Activated CD4-positive, alpha-beta T cell treated with anti-CD3 and anti-CD28 coated beads for 36 hours (primary cell): ENCODE data around the gene CLBA1. TPM values are rescaled to one million over a fixed set of nuclear protein-coding genes. Genes with fewer than 3 reads are reported as not detected.

Source experiments
- ATAC-seq: fragments of 200-7000 bp; cut with Tn5 transposase; one replicate; pipeline ENCODE4 v1.10.0; 2021; ENCODE audit warnings: mild to moderate bottlenecking, moderate library complexity
- CTCF ChIA-PET: fragments of 350-600 bp; sonication (Branson Sonifier 250); formaldehyde crosslinking; loops from one replicate; lab custom pipeline; 2021; ENCODE audit warnings: antibody characterized with exemption; lab: Charles Lee
- POLR2A ChIA-PET: fragments of 350-600 bp; sonication (Branson Sonifier 250); formaldehyde crosslinking; loops from one replicate; lab custom pipeline; 2021; ENCODE audit warnings: antibody characterized with exemption, inconsistent platforms; lab: Charles Lee
- DNase-seq: peaks from one replicate; pipeline ENCODE4 v3.0.0-alpha.2; 2020
- H3K27ac Mint-ChIP-seq: one replicate; pipeline ENCODE4 v1.8.0; 2021; ENCODE audit warnings: mixed read lengths
- H3K27me3 Mint-ChIP-seq: one replicate; pipeline ENCODE4 v1.8.0; 2021; ENCODE audit warnings: mixed read lengths
- H3K36me3 Mint-ChIP-seq: one replicate; pipeline ENCODE4 v1.8.0; 2021; ENCODE audit warnings: low read depth, mixed read lengths
- H3K4me1 Mint-ChIP-seq: one replicate; pipeline ENCODE4 v1.8.0; 2021; ENCODE audit warnings: mixed read lengths
- H3K4me3 Mint-ChIP-seq: one replicate; pipeline ENCODE4 v1.8.0; 2021; ENCODE audit warnings: mild to moderate bottlenecking, moderate library complexity, mixed read lengths
- H3K9me3 Mint-ChIP-seq: one replicate; pipeline ENCODE4 v1.8.0; 2021; ENCODE audit warnings: low read depth, mixed read lengths
- intact Hi-C, 2 experiments: fragments of 100-400 bp; cut with DNase I in 1 of 2; cut with micrococcal nuclease in 1 of 2; formaldehyde crosslinking; loops; one replicate each; pipeline versions ENCODE4 v1.14.2 to v1.15.1; 2022 to 2024; cut with DNase I, micrococcal nuclease
- total RNA-seq, 2 experiments: library from RNA; stranded (reverse); gene quantifications; one replicate each; pipeline ENCODE4 v1.2.3, GENCODE V29; 2021

The CLBA1 gene
- total RNA-seq, 2 experiments from 2014 or later, result 1.1 to 1.9 TPM

GRCh38 chr14:105012171-105012985, 26.8 kb downstream of the CLBA1 start:
- ChIA-PET CTCF (interaction anchor here (0.7 kb wide), 1 partner anchor 937 kb away, joined by 3 read pairs; no protein-coding TSS in a partner anchor), POLR2A (no interaction called here)
- H3K27me3 Mint-ChIP-seq, result no peaks in the 10 kb centered on the region
- DNase-seq (no peak), ATAC-seq (no peak)
- no peak overlapping the region for H3K27ac Mint-ChIP-seq
- intact Hi-C loops, result no loop called here
- H3K4me3 Mint-ChIP-seq, result no peak overlapping the region
- peaks cover 34% of the 10 kb centered on the region for H3K4me1 Mint-ChIP-seq
- no peaks in the 10 kb centered on the region for H3K9me3 Mint-ChIP-seq
- H3K36me3 Mint-ChIP-seq, result peaks cover 46% of the 10 kb centered on the region

- Mint-ChIP-seq H3K4me3 (no peak overlapping the region), H3K27ac (peak overlapping the region; percentile 27), H3K36me3 (peaks cover 49% of the 10 kb centered on the region), H3K27me3 (no peaks in the 10 kb centered on the region), H3K4me1 (peaks cover 41% of the 10 kb centered on the region), H3K9me3 (no peaks in the 10 kb centered on the region)
- ChIA-PET CTCF (no interaction called here), POLR2A (interaction anchor here (1.2 kb wide), 1 partner anchor 13 kb away, joined by 7 read pairs; no protein-coding TSS in a partner anchor)
- no peak for DNase-seq
- ATAC-seq, result no peak
- intact Hi-C loops, result no loop called here
Observed at GRCh38 chr14:105013150-105013785, 27.7 kb downstream of the CLBA1 start.

GRCh38 chr14:105014032-105014431, 28.4 kb downstream of the CLBA1 start:
- ChIA-PET CTCF (interaction anchor here (1.1 kb wide), 1 partner anchor 10 kb away, joined by 4 read pairs; no protein-coding TSS in a partner anchor), POLR2A (interaction anchor here (0.6 to 1.2 kb wide), 2 partner anchors 12 to 29 kb away, joined by 4 to 7 read pairs; partner anchors contain the start of gene CLBA1)

GRCh38 chr14:105014631-105015030, 29.0 kb downstream of the CLBA1 start:
- ChIA-PET CTCF (interaction anchor here (1.1 kb wide), 1 partner anchor 11 kb away, joined by 4 read pairs; no protein-coding TSS in a partner anchor), POLR2A (interaction anchor here (0.6 kb wide), 1 partner anchor 29 kb away, joined by 4 read pairs; the partner anchor contains the start of gene CLBA1)
- H3K36me3 Mint-ChIP-seq, result peaks cover 58% of the 10 kb centered on the region
- H3K4me1 Mint-ChIP-seq, result peaks cover 54% of the 10 kb centered on the region
- DNase-seq (no peak), ATAC-seq (no peak)
- H3K27ac Mint-ChIP-seq, result no peak overlapping the region
- intact Hi-C loops, result no loop called here
- H3K9me3 Mint-ChIP-seq, result no peaks in the 10 kb centered on the region
- H3K4me3 Mint-ChIP-seq, result no peak overlapping the region
- no peaks in the 10 kb centered on the region for H3K27me3 Mint-ChIP-seq

More at GRCh38 chr14:105014032-105014431, 28.4 kb downstream of the CLBA1 start:
- Mint-ChIP-seq H3K4me1 (peaks cover 48% of the 10 kb centered on the region), H3K27me3 (no peaks in the 10 kb centered on the region), H3K36me3 (peaks cover 56% of the 10 kb centered on the region), H3K9me3 (no peaks in the 10 kb centered on the region), H3K27ac (no peak overlapping the region), H3K4me3 (no peak overlapping the region)
- DNase-seq (no peak), ATAC-seq (no peak)
- intact Hi-C loops, result no loop called here

- Mint-ChIP-seq H3K36me3 (peaks cover 60% of the 10 kb centered on the region), H3K27me3 (no peaks in the 10 kb centered on the region), H3K4me1 (peaks cover 56% of the 10 kb centered on the region), H3K4me3 (no peak overlapping the region), H3K9me3 (no peaks in the 10 kb centered on the region), H3K27ac (no peak overlapping the region)
- POLR2A ChIA-PET, result no interaction called here
- CTCF ChIA-PET, result no interaction called here
- ATAC-seq, result no peak
- DNase-seq, result no peak
- intact Hi-C loops, result no loop called here
Observed at GRCh38 chr14:105015242-105015641, 29.7 kb downstream of the CLBA1 start.

GRCh38 chr14:105015905-105016304, 30.3 kb downstream of the CLBA1 start:
- ChIA-PET CTCF (interaction anchor here (0.6 to 5.8 kb wide), 2 partner anchors 26 to 29 kb away, joined by 4 to 32 read pairs; no protein-coding TSS in a partner anchor), POLR2A (interaction anchor here (0.9 kb wide), 1 partner anchor 9 kb away, joined by 3 read pairs; no protein-coding TSS in a partner anchor)
- Mint-ChIP-seq H3K36me3 (peaks cover 56% of the 10 kb centered on the region), H3K27ac (peak overlapping the region; percentile 53), H3K27me3 (no peaks in the 10 kb centered on the region), H3K9me3 (no peaks in the 10 kb centered on the region), H3K4me3 (peak overlapping the region; percentile 10), H3K4me1 (peaks cover 56% of the 10 kb centered on the region)
- no peak for ATAC-seq
- DNase-seq, result no peak
- intact Hi-C loops, result no loop called here

- ChIA-PET CTCF (interaction anchor here (1.6 to 5.8 kb wide), 2 partner anchors 10 to 27 kb away, joined by 6 to 32 read pairs; no protein-coding TSS in a partner anchor), POLR2A (interaction anchor here (0.7 to 3.9 kb wide), 9 partner anchors 12 to 1411 kb away, joined by 3 to 21 read pairs (median 4); partner anchors contain the start of genes CLBA1 and GPR132)
- ATAC-seq, result no peak
- Mint-ChIP-seq H3K27ac (peak overlapping the region; percentile 19), H3K9me3 (no peaks in the 10 kb centered on the region), H3K27me3 (no peaks in the 10 kb centered on the region), H3K36me3 (peaks cover 44% of the 10 kb centered on the region), H3K4me3 (peak overlapping the region; percentile 91), H3K4me1 (peaks cover 73% of the 10 kb centered on the region)
- intact Hi-C loops, result no loop called here
- no peak for DNase-seq
Observed at GRCh38 chr14:105018414-105018813, 32.8 kb downstream of the CLBA1 start.

- Mint-ChIP-seq H3K4me1 (peaks cover 71% of the 10 kb centered on the region), H3K36me3 (peaks cover 44% of the 10 kb centered on the region), H3K4me3 (peak overlapping the region; percentile 91), H3K27ac (peak overlapping the region; percentile 86), H3K9me3 (no peaks in the 10 kb centered on the region), H3K27me3 (no peaks in the 10 kb centered on the region)
- DNase-seq (peak; percentile 75), ATAC-seq (peak; percentile 7)
- ChIA-PET CTCF (interaction anchor here (0.6 to 5.8 kb wide), 7 partner anchors 9 to 73 kb away, joined by 3 to 32 read pairs (median 6); partner anchors contain the start of gene GPR132), POLR2A (interaction anchor here (0.7 to 3.9 kb wide), 8 partner anchors 23 to 267 kb away, joined by 3 to 21 read pairs (median 4); partner anchors contain the start of genes CLBA1, GPR132 and SIVA1)
- intact Hi-C loops, result loop anchor here (2.0 to 10.0 kb wide), 5 partner anchors 33 to 1688 kb away; partner anchors contain the start of genes CLBA1 (in 1 of the 2), EIF5 (in 1 of the 2), GPR132 (in 1 of the 2) and PPP1R13B (in 1 of the 2)
Observed at GRCh38 chr14:105019861-105020814, 34.5 kb downstream of the CLBA1 start.

- POLR2A ChIA-PET, result interaction anchor here (0.7 to 3.9 kb wide), 7 partner anchors 22 to 280 kb away, joined by 3 to 21 read pairs (median 6); partner anchors contain the start of genes CLBA1, GPR132 and SIVA1
- Mint-ChIP-seq H3K27me3 (no peaks in the 10 kb centered on the region), H3K9me3 (no peaks in the 10 kb centered on the region), H3K36me3 (peaks cover 40% of the 10 kb centered on the region), H3K4me3 (peak within 1 kb of the TSS; percentile 94), H3K4me1 (peaks cover 72% of the 10 kb centered on the region), H3K27ac (peak within 1 kb of the TSS; percentile 93)
- intact Hi-C loops, result loop anchor here (1.0 to 10.0 kb wide), 19 partner anchors 24 to 1689 kb away; partner anchors contain the start of genes CLBA1 (in 2 of the 2), GPR132 (in 2 of the 2), TEDC1 (in 2 of the 2) and AHNAK2 (in 1 of the 2)
- peak; percentile 82 for ATAC-seq
- DNase-seq, result peak; percentile 99
- CTCF ChIA-PET, result interaction anchor here (1.8 to 5.8 kb wide), 3 partner anchors 17 to 45 kb away, joined by 5 to 32 read pairs (median 7); partner anchors contain the start of gene GPR132
Observed at GRCh38 chr14:105020815-105021655, 35.4 kb downstream of the CLBA1 start, which contains the start of gene CDCA4. TSS of gene CDCA4 (minus strand) at chr14:105021083. CDS start at chr14:105011929, 9,154 bp downstream.
